Osteoblast (primary cell): ENCODE measurements around the gene MYO18B. TPM values are rescaled to one million over a fixed set of nuclear protein-coding genes. Genes with fewer than 3 reads are reported as not detected.

Experiments
- DNase-seq: peaks from one replicate; pipeline ENCODE4 v3.0.0; 2011; ENCODE audit warnings: low spot score, mixed read lengths; ENCODE audit not compliant: insufficient read length; ENCODE audit errors: missing footprints
- H2AFZ ChIP-seq: 2 replicates; pipeline ENCODE4 v1.6.0; 2011; ENCODE audit warnings: mild to moderate bottlenecking, low read length
- H3K27ac ChIP-seq: 2 replicates; pipeline ENCODE4 v1.5.1; 2011; ENCODE audit warnings: mild to moderate bottlenecking, low read depth, low read length, moderate library complexity
- H3K27me3 ChIP-seq: 2 replicates; pipeline ENCODE4 v1.6.0; 2012; ENCODE audit warnings: mild to moderate bottlenecking, control low read depth, inconsistent platforms, low read length, moderate library complexity; ENCODE audit not compliant: insufficient read depth
- H3K36me3 ChIP-seq: 2 replicates; pipeline ENCODE4 v1.5.1; 2011; ENCODE audit warnings: mild to moderate bottlenecking, low read length, control low read depth, moderate library complexity; ENCODE audit not compliant: insufficient read depth
- H3K4me1 ChIP-seq: 2 replicates; pipeline ENCODE4 v1.5.1; 2011; ENCODE audit warnings: mild to moderate bottlenecking, low read length, control low read depth, moderate library complexity; ENCODE audit not compliant: insufficient read depth
- H3K4me2 ChIP-seq: 2 replicates; pipeline ENCODE4 v1.6.0; 2011; ENCODE audit warnings: mild to moderate bottlenecking, low read length; ENCODE audit not compliant: insufficient read depth
- H3K4me3 ChIP-seq: fragments of 200-600 bp; sonication (generic); 3 replicates; pipeline ENCODE4 v1.5.1; 2012; ENCODE audit warnings: mild to moderate bottlenecking, low read length, inconsistent platforms; ENCODE audit not compliant: insufficient read depth
- H3K79me2 ChIP-seq: 2 replicates; pipeline ENCODE4 v1.6.0; 2012; ENCODE audit warnings: mild to moderate bottlenecking, low read length, control low read depth, inconsistent platforms; ENCODE audit not compliant: insufficient read depth
- H3K9me3 ChIP-seq: 2 replicates; pipeline ENCODE4 v1.5.1; 2011; ENCODE audit warnings: low read depth, low read length, control low read depth
- H4K20me1 ChIP-seq: 2 replicates; pipeline ENCODE4 v1.6.0; 2012; ENCODE audit warnings: mild to moderate bottlenecking, low read length, control low read depth; ENCODE audit not compliant: insufficient read depth
- total RNA-seq: library from RNA; depleted of rRNA; stranded (reverse); fragments of >200 nt; gene quantifications from 2 replicates; pipeline ENCODE4 v1.2.3, GENCODE V29; 2012
- TF ChIP-seq, protein P1 (sequence below): IDR thresholded peaks from 2 replicates; pipeline ENCODE4 v1.5.1; 2011; ENCODE audit warnings: mild to moderate bottlenecking, low read depth, low read length, moderate library complexity; ENCODE audit errors: extremely low read depth

Gene MYO18B
- total RNA-seq, 1 donor: under 0.01 TPM

DNA sequence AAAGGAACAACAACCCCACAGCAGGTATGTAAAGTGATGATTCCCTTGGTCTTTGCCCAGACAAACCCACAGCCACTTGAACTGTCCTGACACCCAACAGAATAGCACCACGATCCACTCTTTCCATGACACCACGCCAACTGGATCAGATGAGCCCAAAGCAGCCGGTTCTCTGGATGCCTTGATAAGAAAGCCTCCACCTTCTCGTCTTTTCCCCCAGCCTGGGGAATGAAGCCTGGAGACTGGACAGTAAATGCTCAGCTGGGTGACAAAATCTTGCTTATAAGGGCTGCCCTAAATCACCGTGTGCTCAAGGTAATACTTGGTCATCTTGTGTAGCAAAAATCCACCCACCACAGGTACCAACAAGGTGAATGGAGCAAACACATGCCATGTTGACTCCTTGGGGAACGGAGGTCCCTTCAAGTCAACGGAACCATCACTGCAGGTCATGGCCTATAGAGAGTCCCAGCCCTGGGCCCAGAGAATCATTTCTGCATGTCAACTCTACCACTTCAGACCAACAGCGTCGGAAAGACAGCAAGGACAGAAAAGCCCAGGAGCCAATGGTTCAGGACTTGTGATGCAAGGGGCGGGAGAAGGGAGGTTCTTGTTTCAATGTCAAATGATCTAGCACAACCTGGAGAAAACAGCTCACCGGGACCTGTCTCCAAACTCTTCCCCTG is 2.2 kb upstream of the MYO18B start:
- Histone ChIP-seq H3K27me3 (no peaks in the 10 kb centered on the region), H3K36me3 (no peaks in the 10 kb centered on the region), H4K20me1 (no peaks in the 10 kb centered on the region), H3K79me2 (no peaks in the 10 kb centered on the region), H3K4me2 (no peak overlapping the region), H3K4me1 (peaks cover under 1% of the 10 kb centered on the region), H3K4me3 (no peak overlapping the region), H3K27ac (no peak overlapping the region), H3K9me3 (no peaks in the 10 kb centered on the region), H2AFZ (no peak overlapping the region)
- DNase-seq: no peak
- TF ChIP-seq, protein P1, sequence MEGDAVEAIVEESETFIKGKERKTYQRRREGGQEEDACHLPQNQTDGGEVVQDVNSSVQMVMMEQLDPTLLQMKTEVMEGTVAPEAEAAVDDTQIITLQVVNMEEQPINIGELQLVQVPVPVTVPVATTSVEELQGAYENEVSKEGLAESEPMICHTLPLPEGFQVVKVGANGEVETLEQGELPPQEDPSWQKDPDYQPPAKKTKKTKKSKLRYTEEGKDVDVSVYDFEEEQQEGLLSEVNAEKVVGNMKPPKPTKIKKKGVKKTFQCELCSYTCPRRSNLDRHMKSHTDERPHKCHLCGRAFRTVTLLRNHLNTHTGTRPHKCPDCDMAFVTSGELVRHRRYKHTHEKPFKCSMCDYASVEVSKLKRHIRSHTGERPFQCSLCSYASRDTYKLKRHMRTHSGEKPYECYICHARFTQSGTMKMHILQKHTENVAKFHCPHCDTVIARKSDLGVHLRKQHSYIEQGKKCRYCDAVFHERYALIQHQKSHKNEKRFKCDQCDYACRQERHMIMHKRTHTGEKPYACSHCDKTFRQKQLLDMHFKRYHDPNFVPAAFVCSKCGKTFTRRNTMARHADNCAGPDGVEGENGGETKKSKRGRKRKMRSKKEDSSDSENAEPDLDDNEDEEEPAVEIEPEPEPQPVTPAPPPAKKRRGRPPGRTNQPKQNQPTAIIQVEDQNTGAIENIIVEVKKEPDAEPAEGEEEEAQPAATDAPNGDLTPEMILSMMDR: no peak

DNA sequence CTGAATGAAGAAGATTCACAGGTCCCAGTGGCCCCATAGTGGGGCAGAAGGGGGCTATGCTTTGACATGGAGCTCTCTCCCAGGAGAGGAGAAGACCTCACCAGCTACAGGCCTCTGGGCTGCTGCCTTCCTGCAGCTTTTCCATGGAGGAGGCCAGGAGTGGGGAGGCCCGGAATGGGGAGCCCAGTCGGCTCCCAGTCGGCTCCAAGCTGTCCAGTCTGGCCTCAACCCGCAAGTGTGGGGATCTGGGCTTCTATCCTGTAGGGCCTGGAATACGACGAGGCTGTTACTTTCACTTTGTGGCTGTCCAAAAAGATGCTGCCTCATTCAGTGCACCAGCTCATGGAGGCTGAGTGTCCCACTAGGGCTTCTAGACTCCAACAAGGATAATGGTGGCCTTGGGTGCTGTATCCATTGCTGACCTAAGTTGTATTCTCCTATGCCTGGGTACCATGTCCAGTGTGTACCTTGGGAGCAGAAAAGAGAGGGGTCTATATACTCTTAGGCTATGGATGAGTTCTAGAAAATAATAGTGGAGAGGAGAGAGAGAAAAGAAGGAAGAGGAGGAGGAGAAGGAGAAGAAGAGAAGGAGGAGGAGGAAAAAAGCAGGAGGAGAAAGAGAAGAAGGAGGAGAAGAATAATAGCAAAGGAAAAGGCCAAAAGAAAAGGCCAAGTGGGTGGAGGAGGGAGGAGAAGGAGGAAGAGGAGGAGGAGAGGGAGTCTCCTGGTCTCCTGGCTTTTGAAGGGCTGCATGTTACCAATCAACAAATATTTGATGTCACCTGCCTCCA is 1.1 kb downstream of the MYO18B start:
- TF ChIP-seq, protein P1: no peak
- peak; percentile 43 for DNase-seq
- Histone ChIP-seq H2AFZ (peak overlapping the region; percentile 17), H3K36me3 (no peaks in the 10 kb centered on the region), H3K4me1 (peaks cover 30% of the 10 kb centered on the region), H3K27me3 (no peaks in the 10 kb centered on the region), H4K20me1 (no peaks in the 10 kb centered on the region), H3K27ac (no peak overlapping the region), H3K9me3 (no peaks in the 10 kb centered on the region), H3K4me2 (no peak overlapping the region), H3K79me2 (no peaks in the 10 kb centered on the region), H3K4me3 (no peak overlapping the region)

DNA sequence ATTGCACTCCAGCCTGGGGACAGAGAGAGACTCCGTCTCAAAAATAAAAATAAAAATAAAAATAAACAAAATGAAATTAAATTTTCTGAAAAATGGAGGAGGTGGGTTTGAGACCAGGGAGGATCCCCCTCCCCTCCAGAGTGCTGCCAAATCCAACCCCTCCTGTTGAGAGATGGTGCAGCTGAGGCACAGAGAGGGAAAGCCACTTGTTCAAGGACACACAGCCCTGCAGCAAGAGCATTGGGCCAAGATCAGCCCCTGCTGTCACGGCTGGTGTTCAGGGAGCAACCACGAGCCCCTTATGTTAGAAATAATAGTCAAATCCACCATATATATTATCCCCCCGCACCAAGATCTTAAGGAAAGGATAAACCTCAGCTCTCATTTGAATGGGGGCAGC is 2.7 kb downstream of the MYO18B start:
- Histone ChIP-seq H3K4me2 (no peak overlapping the region), H3K36me3 (no peaks in the 10 kb centered on the region), H3K79me2 (no peaks in the 10 kb centered on the region), H3K9me3 (no peaks in the 10 kb centered on the region), H3K27me3 (no peaks in the 10 kb centered on the region), H4K20me1 (no peaks in the 10 kb centered on the region), H3K4me3 (no peak overlapping the region), H3K27ac (no peak overlapping the region), H3K4me1 (peaks cover 31% of the 10 kb centered on the region), H2AFZ (no peak overlapping the region)
- DNase-seq: no peak
- TF ChIP-seq, protein P1: no peak

DNA sequence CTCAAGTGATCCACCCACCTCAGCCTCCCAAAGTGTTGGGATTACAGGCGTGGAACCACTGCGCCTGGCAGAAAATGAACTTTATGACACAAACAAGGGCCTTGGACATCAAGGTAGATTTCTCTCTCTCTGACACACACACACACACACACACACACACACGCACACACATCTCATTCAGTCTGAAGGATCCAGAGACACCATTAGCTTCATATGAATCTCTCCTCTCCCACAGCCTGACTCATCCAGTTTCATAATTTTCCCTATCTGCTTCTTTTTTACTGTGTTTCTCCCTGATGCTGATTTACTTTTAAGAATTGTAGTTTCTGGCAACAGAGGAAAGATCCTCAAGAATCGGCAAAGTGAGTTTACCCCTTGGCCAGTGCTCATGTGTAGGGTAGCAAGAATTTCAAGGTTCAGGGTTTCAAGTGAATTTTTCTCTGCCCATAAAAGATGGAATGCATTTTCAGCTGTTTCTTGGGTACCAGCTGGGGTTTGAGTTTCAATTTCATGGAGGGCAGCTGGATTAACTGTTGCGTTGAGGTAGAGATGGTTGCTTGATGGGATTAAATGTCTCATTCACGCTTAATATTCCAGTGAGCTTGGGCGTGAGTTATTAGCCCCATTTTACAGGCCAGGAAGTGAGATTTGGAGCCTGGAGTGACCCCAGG is 3.5 kb downstream of the MYO18B start:
- Histone ChIP-seq H3K4me2 (peak overlapping the region; percentile 52), H3K27me3 (no peaks in the 10 kb centered on the region), H3K4me3 (no peak overlapping the region), H3K4me1 (peaks cover 31% of the 10 kb centered on the region), H3K27ac (peak overlapping the region; percentile 98), H2AFZ (no peak overlapping the region), H3K79me2 (no peaks in the 10 kb centered on the region), H3K36me3 (no peaks in the 10 kb centered on the region), H3K9me3 (no peaks in the 10 kb centered on the region), H4K20me1 (no peaks in the 10 kb centered on the region)
- TF ChIP-seq, protein P1: no peak
- DNase-seq: peak; percentile 93
